ENCODE results near the gene PJA1. TPM values are rescaled to one million over a fixed set of nuclear protein-coding genes. Genes with fewer than 3 reads are reported as not detected.

Gene PJA1
- polyA plus RNA-seq, 3 donors = 2.1 to 11.6 (median 8.8) TPM

DNA sequence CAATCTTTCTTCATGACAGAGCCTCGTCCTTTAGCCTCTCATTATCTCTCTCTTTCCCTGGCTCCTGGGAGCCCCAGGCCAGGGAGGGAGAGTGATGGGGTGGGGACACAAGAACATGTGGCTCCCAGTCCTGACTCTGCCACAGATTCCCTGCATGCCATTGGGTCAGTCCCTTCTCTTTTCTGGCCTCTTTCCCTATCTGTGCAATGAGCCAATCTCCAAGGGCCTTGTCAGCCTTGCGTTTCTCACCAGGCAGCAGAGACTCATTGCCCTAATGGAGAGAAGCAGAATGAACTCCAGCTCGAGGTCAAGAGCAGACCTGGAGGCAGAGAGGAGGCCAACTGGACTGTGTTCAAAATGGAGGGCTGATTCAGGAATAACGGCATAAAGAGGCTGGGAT, 38.4 kb upstream of the PJA1 start:
- TF ChIP-seq, protein P1, sequence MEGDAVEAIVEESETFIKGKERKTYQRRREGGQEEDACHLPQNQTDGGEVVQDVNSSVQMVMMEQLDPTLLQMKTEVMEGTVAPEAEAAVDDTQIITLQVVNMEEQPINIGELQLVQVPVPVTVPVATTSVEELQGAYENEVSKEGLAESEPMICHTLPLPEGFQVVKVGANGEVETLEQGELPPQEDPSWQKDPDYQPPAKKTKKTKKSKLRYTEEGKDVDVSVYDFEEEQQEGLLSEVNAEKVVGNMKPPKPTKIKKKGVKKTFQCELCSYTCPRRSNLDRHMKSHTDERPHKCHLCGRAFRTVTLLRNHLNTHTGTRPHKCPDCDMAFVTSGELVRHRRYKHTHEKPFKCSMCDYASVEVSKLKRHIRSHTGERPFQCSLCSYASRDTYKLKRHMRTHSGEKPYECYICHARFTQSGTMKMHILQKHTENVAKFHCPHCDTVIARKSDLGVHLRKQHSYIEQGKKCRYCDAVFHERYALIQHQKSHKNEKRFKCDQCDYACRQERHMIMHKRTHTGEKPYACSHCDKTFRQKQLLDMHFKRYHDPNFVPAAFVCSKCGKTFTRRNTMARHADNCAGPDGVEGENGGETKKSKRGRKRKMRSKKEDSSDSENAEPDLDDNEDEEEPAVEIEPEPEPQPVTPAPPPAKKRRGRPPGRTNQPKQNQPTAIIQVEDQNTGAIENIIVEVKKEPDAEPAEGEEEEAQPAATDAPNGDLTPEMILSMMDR (IDR thresholded peaks at IDR 0.05) = no peak
- Histone ChIP-seq H4K20me1 (ENCODE audit: insufficient read depth, low read length) (no peaks in the 10 kb centered on the region), H3K27me3 (ENCODE audit: control insufficient read depth in 2 of 2, insufficient read depth in 2 of 2, low read length in 2 of 2) (no peaks in the 10 kb centered on the region), H3K9me3 (replicated peaks in 1 of 2; ENCODE audit: control insufficient read depth in 1 of 2, insufficient read depth in 1 of 2, low read length in 2 of 2) (no peaks in the 10 kb centered on the region), H3K27ac (ENCODE audit: low read depth in 1 of 2, low read length in 2 of 2) (no peak overlapping the region), H3K4me1 (ENCODE audit: control insufficient read depth in 1 of 2, insufficient read depth in 2 of 2, low read length in 2 of 2) (no peaks in the 10 kb centered on the region), H2AFZ (ENCODE audit: insufficient read depth, low read depth, low read length, poor library complexity, severe bottlenecking) (no peak overlapping the region), H3K4me2 (replicated peaks; ENCODE audit: extremely low read depth, low read length, poor library complexity, severe bottlenecking) (no peak overlapping the region), H3K9ac (ENCODE audit: insufficient read depth, low read length, poor library complexity, severe bottlenecking) (no peak overlapping the region), H3K36me3 (replicated peaks in 1 of 2; ENCODE audit: control insufficient read depth in 1 of 2, insufficient read depth in 2 of 2, low read length in 2 of 2) (no peaks in the 10 kb centered on the region), H3K79me2 (ENCODE audit: insufficient read depth, low read length) (no peaks in the 10 kb centered on the region), H3K4me3 (replicated peaks in 1 of 3; ENCODE audit: low read depth in 2 of 3, low read length in 3 of 3) (no peak overlapping the region)
- Mint-ChIP-seq H3K4me3 (no peak overlapping the region), H3K9me3 (peaks cover 0 to 5% (median 0%) of the 10 kb centered on the region in 7 donors), H3K27me3 (ENCODE audit: low read depth in 3 of 3) (peaks cover 0 to 5% (median 3%) of the 10 kb centered on the region in 3 donors), H3K4me1 (no peaks in the 10 kb centered on the region), H3K36me3 (no peaks in the 10 kb centered on the region), H3K27ac (peak overlapping the region in 1 of 7 donors; percentile 5)
- 75% methylated on average over 2 of the region's 4 CpGs for WGBS (ENCODE audit: insufficient coverage)
- no peak for DNase-seq
- intact Hi-C loops (cut with micrococcal nuclease) = no loop called here

- Histone ChIP-seq H3K4me2 (replicated peaks; ENCODE audit: extremely low read depth, low read length, poor library complexity, severe bottlenecking) (no peak overlapping the region), H3K79me2 (ENCODE audit: insufficient read depth, low read length) (no peaks in the 10 kb centered on the region), H2AFZ (ENCODE audit: insufficient read depth, low read depth, low read length, poor library complexity, severe bottlenecking) (no peak overlapping the region), H4K20me1 (ENCODE audit: insufficient read depth, low read length) (no peaks in the 10 kb centered on the region), H3K4me1 (ENCODE audit: control insufficient read depth in 1 of 2, insufficient read depth in 2 of 2, low read length in 2 of 2) (no peaks in the 10 kb centered on the region), H3K36me3 (replicated peaks in 1 of 2; ENCODE audit: control insufficient read depth in 1 of 2, insufficient read depth in 2 of 2, low read length in 2 of 2) (no peaks in the 10 kb centered on the region), H3K27me3 (ENCODE audit: control insufficient read depth in 2 of 2, insufficient read depth in 2 of 2, low read length in 2 of 2) (no peaks in the 10 kb centered on the region), H3K9ac (ENCODE audit: insufficient read depth, low read length, poor library complexity, severe bottlenecking) (no peak overlapping the region), H3K9me3 (replicated peaks in 1 of 2; ENCODE audit: control insufficient read depth in 1 of 2, insufficient read depth in 1 of 2, low read length in 2 of 2) (no peaks in the 10 kb centered on the region), H3K4me3 (replicated peaks in 1 of 3; ENCODE audit: low read depth in 2 of 3, low read length in 3 of 3) (no peak overlapping the region), H3K27ac (ENCODE audit: low read depth in 1 of 2, low read length in 2 of 2) (no peak overlapping the region)
- no CpG with 5 or more reads among the region's 1 CpG for WGBS (ENCODE audit: insufficient coverage)
- H3K27ac Mint-ChIP-seq = no peak overlapping the region
- TF ChIP-seq, protein P1 (IDR thresholded peaks at IDR 0.05) = no peak
- peaks cover 0 to 4% (median 0%) of the 10 kb centered on the region in 3 donors for H3K27me3 Mint-ChIP-seq (ENCODE audit: low read depth in 3 of 3)
- H3K4me1 Mint-ChIP-seq = no peaks in the 10 kb centered on the region
- no peak for DNase-seq
- intact Hi-C loops (cut with micrococcal nuclease) = no loop called here
- no peak overlapping the region for H3K4me3 Mint-ChIP-seq
- no peaks in the 10 kb centered on the region for H3K36me3 Mint-ChIP-seq
- H3K9me3 Mint-ChIP-seq = peaks cover 0 to 3% (median 0%) of the 10 kb centered on the region in 7 donors
Measured at GRCh38 chrX:69197690-69198089, 32.4 kb upstream of the PJA1 start.
